HG03280 (cell line): Measurements from ENCODE around the gene TIMP3.

Experiments used
- ATAC-seq: cut with Tn5 transposase; IDR thresholded peaks from one replicate; pipeline ENCODE4 v1.9.1; 2021; ENCODE audit warnings: mild to moderate bottlenecking, moderate library complexity; ENCODE audit not compliant: unreplicated experiment

TIMP3 gene

DNA sequence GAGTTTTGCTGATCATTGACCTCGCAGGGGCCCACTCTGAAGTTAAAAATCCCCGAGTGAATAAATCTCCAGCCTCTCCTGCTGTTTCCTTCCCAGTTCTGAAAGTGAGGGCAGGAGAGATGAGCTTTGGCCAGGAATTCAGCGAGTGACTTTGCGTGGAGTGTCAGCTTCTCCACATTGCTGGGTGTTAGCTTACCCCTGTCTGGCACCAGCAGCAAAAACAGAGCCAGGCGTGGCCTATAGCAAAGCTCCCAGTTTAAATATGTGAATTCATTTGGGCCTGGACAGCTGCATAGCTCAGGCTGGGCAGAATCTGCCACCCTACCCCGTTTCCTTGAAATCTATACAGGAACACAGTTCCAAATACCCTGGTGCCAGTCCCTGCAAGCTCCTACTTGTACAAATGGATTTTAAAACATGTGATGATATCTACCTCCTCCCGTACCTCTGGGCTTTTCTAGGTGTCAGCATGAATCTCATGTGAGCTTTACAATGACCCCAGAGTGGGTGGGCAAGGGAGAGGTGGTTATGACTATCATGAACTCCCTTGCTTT lies 25.6 kb downstream of the TIMP3 start:
- no peak for ATAC-seq

DNA sequence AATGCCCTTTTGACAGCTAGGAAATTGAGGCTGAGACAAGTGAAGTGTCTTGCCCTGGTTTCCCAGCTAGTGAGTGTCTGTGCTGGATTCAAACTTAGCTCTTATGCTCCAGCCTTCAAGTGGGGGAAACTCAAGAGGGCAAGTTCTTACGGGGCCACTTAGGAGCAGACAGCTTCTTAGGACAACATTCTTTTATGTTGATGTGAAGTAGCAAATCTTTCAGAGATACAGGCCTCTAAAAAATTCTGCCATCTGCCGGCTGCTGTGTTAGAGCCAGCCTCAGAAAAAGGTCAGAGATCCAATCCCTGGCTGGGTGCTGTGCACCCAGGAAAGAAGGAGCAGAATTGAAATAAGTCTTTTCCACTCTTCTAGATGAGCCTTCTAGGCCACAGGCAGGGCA lies 26.6 kb downstream of the TIMP3 start:
- ATAC-seq = no peak

DNA sequence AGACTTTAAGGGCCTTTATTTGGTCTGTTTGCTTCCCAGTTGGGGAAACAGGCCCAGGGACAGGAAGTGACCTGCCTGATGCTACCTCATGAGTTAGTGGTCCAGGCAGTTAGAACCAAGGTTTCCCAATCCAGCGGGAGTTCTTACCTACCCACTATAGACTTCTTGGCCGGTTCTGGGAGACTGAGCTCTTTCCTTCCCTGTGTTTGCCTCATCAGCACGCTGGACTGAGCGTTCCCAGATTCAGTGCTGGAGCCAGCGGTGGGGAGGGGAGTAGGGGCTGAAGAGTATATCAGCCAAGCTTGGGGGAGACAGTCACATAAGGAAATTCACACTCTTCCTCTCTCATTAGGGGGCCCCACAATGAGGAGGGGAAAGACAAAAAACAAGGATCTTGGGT lies 27.1 kb downstream of the TIMP3 start:
- no peak for ATAC-seq

DNA sequence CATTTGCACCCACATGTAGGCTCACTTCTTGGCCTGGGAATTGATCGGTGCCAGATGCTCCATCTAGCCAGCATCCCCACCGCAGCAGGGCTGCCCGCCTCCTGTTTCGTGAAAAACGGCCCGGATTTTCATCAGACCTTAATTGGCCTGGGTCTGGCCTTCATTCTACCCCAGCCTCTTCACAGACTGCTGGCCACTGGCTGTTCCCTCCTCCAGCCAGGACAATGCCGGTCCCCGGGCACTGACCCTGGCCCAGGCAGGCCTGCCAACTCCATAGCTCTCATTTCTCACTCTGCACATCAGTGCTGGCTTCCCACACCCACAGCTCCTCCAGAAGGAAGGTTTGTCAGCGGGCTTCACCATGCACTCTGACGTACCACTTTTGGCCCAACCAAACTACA lies 27.9 kb downstream of the TIMP3 start:
- no peak for ATAC-seq

DNA sequence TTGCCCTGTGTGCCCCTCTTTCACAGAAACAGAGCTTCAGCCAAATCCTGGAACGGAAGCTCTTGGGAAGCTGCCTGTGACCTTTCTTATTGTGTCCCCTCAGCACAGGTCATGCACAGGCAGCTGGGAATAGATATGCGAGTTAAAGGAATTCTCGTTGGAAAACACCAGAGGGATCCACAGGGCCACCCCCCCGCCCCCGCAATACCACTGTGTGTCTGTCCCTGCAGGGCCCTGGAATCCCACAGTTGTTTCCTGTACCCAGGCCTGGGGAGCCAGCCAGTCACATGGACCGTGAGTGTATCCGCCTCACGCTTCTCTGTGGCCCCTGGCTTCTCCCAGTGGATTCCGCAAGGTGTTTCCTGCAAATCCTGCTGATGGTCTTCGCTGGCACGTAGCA lies 29.0 kb downstream of the TIMP3 start:
- ATAC-seq = no peak

DNA sequence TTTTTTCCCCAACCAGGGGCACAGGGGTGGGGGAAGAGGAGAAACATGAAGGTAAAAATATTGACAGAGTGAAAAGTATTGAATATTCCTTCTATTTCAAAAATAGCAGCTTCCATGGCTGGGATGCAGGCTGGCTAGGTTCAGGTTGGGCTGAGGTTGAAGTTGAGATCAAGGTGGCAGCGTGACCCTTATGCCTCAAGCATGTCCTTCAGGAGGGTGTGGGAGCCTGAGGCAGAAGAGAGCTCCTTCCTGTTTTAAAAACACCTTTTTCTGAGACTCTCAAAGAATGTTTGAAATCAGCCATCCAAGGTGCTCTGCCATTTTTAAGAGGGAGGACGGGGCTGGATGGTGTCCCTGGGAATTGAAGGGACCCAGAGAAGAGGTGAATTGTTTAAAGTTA lies 29.5 kb downstream of the TIMP3 start:
- ATAC-seq = no peak

DNA sequence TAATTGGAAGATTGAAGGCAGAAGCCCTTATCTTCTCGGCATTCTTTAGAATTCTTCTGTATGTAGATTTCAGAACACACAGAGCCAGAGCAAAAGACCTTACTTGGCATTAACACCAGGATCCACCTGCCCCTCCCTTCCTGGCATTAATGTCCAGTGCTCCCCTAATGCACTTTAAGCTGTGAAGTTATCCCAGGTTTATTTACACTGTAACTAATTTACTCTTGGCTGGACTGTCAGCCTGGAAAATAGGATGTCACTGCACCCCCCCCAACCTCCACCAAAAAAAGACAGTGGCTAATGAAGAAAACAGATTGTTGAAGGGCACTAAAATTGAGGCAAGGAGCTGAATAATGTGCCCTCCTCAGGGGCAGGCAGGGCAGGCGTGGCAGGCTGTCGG lies 30.1 kb downstream of the TIMP3 start:
- ATAC-seq = no peak

DNA sequence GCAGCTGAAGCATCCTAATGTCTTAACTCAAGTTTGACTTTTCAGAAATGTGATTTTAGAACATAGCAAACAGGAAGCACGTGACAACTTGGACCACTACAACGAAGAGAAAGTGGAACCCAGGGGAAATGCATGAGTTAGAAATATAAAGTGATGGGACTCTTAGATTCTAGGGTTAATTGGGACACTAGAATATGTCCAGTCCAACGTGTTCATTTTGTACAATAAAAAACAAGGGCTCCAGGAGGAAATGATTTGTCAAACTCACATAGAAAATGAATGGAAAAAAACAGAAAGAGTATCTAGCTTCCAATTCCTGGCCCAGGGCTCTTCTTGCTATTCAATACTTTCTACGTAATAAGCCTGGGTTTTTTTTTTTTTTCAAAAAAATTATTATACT lies 30.7 kb downstream of the TIMP3 start:
- no peak for ATAC-seq

DNA sequence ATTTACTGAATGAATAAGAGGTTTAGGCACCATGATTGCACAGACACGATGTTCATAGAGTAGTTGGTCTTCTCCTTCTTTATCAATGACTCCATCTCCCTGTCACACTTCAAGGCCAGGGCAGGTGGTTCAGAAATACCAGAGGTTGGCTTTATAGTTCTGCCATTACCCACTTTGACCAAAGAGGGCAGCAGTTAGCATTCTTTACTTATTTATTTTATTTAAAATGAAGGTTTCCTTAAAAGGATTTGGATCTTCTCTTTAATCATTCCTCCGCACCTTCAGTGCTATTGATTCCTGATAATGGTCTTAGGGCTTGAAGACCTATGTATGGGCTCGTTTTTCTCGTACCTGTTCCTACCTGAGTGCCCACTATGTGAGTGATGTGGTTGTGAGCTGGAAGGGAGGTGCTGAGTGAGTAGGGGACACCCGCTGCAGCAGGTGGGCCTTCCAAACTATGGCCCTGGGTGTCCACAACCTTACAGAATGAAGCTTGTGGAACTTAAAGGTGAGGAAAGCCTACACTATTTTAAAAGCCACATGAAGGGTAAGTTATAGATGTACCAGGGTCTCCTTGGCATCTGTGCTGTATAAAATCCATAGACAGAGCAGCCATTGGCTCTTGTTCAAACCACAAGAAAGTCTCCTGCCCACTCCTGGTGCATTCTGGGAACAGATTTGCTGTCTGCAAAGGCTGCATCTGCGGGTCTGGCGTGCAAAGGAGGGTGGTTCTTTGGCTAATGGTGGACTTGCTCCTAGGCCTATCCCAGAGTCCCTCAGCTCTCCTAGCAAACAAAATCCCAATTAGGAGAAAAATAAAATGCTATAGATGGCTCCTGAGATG lies 35.0 kb downstream of the TIMP3 start:
- ATAC-seq = no peak

DNA sequence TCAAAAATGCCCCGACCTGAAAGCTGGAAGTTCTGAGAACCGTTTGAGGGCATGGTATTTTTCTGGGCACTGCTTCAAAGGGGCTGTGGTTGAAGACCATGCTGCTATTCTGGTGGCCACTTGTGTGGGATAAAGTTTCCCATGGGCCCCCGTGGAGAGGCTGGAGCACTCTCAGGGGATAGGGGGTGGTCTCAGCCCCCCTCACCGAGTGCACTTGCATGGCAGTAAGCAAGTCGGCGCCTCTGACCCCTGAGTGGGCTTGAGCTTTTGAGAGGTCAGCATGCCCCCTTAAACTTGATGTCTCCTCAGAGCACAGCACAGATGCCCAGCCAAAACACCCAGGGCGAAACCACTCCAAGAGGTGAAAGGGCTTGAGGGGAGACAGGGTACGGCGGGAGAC lies 35.6 kb downstream of the TIMP3 start:
- no peak for ATAC-seq

DNA sequence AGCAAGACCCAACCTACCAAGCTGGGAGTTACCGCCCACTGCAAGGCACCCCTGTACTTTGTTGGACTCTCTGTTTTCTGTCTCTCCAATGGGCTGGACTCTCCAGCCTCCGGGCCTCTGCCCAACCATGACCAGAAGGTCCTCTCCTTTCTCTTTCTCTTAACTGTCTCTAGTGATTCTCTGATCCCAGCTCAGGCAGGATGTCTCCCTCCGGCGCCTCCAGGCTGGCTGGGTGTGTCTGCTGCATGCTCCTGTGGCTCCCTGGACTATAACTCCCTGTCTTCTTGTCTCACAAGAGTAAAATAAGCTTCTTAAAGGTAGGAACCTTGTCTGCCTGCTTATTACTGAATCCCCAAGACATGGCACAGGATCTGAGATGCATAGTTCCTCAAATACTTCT lies 36.3 kb downstream of the TIMP3 start:
- no peak for ATAC-seq

DNA sequence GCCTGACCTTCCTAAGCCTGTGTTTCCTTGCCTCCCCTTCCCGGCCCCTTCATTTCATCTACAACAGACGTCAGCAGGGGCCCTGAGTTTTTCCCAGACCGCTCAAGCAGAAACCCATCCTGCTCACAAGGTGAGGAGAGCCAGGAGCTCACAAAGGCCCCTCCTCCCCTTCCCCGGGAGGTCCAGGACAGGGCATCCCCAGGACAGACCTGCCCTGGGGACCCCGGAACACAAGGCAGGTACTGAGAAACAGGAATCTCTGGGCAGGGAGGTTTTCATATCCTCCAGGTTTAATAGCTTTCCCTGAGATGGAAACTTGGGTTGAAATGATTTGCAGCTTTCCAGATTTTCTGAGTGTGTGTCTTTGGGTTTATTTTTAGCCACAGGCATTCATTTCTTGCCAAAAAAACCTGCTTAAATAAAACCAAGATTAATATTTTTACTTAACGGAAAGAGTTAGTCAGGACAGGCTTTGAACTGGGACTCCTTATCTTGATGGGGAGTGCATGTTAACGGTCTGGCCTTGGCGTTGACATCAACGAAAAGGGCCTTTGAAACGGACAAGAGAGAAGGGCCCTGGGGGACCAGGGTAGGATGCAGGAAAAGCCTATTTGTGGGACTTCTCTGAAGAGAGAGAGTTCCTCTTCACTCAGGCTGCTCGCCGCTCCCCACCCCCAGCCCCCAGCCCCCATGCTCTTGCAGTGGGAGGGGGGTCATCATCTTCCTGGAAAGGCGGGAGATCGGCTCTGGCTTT lies 38.5 kb downstream of the TIMP3 start:
- no peak for ATAC-seq

DNA sequence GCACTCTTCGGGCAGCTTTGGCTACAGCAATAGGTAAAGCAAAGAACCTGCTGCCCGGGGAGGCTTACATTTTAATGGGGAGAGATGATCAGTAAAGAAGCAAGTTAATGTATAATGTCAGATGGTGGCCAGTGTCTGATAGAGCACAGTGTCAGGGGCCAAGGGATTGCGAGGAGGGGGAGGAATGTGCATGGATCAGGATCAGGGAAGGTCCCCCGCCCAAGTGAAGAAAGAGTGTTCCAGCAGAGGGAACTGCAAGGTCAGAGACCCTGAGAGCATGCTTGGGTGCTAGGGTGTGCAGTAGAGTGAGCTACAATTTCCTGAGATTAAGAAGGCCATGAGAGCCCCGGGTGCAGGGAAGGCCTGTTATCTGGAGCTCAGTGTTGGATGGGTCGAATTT lies 39.7 kb downstream of the TIMP3 start:
- ATAC-seq = no peak

DNA sequence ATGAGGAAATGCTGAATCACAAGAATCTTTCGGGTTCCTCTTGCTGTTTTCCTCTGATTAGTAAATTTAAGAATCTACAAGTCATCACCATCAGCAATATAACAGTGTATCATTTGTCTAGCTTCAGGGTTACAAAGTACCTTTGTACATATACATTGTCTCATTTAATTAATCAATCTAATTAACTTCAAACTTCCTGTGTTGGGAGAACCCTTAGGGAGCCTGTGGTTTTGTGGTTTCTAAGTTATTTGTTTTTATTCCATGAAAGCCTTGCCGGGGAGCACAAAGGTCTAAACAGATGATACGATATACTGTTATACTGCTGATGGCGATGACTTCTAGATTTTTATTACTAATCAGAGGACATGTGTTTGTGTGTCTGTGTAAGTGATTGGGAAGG lies 41.0 kb downstream of the TIMP3 start:
- ATAC-seq = no peak

DNA sequence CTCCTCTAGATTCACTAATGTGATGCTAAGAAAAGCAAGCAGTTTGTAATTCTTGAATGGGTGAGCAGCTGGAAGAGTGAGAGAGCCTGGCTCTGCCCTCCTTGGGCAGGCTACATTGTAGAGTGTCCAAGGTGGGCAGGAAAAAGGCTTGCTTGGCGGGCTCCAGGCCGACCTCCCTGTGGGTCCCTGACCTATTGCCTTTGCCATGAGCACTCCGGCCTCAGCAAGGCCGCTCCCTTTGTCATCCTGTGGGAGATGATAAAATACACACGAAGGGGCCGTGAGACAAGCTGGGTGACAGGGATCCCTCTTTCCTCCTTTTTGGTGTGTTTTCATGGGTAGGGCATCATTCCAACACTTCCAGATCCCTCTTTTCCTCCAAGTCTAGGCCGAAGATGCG lies 41.8 kb downstream of the TIMP3 start:
- no peak for ATAC-seq

DNA sequence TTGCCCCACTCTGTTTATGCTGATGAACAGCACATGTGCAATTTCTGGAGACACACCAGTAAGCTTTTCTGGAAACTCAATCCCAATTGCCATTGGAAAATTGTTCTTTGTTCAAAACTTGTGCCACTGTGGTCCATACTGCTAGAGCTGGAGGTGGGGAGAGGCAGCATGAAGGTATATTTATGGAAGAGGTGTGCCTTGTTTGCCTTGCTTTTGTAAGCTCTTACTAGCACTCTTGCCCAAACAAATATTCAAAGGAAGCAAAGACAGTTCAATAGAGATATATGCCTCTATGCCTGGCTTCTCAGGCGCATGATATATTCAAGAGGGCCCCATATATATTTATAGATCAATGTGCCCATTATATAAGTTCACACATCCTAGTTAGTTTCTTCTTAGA lies 42.7 kb downstream of the TIMP3 start:
- no peak for ATAC-seq

DNA sequence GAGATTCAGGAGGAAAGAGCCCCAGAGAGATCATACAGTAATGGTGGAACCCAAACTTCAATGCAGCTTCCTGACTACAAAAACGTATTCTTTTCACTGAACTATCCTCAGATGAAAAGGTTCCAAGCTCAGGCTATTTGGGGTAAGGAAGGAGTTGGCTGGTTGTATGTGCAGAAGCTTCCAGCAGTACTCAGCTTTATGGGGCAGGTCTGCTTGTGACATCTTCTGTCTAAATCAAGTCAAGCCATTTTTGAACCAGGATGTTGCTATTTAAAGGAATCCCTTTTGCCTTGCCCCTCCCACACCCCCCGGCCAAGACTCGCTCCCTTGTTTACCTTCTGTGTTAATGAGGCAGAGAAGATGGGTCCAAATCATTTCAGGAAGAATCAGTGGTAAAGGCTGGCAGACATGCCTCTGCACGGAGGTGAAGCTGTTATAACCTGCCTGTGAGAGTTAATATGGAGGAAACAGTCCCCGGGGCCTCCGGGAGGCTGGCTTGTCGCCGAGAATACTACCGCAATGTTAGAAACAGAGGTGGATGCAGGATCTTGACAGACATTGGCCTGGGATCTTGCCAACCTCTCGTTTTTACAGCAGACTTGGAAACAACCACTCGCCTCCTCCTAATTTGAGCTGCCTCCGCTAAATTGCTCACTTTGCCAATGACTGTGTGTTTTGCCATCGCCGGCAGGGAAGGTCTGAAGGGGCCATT lies 45.4 kb downstream of the TIMP3 start:
- no peak for ATAC-seq

DNA sequence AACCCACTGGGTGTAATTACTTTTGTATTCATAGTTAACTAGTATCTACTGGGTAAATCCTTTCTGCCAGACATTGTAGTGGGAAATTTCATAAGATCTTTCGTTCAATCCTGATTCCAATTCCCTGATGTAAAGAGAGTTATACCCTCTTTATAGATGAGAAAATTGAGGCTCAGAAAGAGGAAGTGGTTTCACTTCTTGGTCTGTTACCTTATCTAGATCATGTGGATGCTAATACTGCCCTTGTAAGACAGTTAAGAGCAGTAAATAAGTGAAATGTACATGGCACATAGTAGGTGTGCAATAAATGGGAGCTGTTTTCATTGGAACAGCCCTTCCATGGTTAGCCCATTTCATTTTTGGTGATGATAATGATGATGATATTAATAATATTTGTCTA lies 46.7 kb downstream of the TIMP3 start:
- no peak for ATAC-seq

DNA sequence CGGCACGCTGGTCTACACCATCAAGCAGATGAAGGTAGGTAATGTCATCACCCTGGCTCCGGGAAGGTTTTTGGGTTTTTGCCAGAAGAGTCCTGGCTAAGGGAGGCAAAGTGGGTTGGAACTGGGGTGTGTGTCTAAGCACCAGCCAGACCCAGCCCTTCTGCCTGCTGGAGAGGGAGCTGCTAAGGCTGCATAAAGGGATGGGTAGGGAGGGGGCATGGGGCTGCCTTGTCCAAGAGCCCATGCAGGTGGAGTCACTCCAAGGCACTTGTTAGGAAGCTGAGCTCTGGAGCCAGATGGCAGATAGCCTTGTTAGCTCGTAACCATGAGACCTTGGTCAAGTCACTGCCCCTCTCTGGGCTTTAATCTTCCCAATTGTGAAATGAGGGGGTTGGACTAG lies 48.0 kb downstream of the TIMP3 start:
- no peak for ATAC-seq

DNA sequence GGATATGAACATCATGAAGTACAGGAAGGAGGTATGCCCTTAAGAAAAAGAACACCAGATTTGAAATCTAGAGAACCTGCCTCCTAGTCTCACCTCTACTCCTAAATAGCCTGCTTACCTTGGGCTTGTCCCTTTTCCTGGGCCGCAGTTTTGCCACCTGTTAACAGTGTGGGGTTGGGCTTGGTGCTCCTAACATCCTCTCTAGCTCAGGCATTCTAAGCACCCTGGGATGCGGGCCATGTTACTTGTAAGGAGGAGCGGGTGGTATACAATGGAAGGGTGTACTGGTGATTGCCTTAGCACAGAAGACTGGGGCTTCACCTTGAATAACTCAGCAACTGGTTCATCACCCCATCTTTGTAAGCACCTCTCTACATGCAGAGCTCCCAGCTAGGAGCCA lies 48.7 kb downstream of the TIMP3 start:
- ATAC-seq = no peak
